ENCODE results near the gene POMT1.

DNA sequence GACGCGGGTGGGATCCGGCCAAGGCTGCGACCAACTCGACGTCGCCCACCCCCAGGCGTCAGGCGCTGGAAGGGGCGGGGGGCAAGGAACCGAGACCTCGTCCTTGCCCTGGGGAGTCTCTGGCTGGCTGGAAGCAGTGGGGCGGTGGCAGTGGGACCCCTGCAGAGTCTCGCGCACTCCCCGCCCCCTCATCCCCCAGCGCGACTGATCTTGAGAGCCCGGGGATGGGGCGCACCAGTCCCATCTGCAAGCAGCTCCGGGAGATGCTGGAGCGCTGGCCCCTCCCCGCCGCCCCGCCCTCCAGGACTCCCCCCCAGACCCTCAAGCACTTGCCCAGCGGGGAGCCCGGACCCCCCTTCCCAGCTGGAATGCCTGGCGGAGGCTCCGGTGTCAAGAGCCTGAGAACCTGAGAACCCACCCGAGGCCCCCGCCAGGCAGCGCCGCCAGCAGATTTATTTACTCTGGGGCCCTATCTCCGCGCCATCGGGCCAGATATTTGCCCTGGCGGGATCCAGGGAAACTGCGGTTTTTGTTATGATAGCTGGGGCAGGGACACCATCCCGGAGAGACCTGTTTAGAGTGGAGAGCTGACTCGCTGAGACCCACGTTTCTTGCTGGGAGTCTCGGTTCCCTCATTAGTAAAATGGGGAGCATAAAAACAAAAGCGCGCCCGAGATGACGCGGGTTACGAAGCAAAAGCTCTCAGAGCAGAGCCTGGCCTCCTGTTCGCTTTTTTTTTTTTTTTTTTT lies 43.8 kb downstream of the POMT1 start:
- TF ChIP-seq CTCF (IDR thresholded peaks at IDR 0.05; ENCODE audit: low read depth, low read length) (no peak), POLR2A (IDR thresholded peaks at IDR 0.05; ENCODE audit: extremely low read depth, insufficient read length) (no peak), MYC (IDR thresholded peaks at IDR 0.05; ENCODE audit: low read depth, low read length) (no peak), MAX (IDR thresholded peaks at IDR 0.05; ENCODE audit: low read depth, low read length) (no peak)

Data from NB4 (cell line).